Muscle layer of duodenum (tissue), 2 donors: ENCODE results near the gene ZBTB9.
"Not testable (repeated sequence)": the region's sequence is repeated elsewhere in the genome, so short reads cannot be mapped to it uniquely, and the experiment has no call there.

Experiments used
- H3K27ac ChIP-seq: one replicate; pipeline ENCODE4 v1.7.0; 2013; ENCODE audit warnings: mild to moderate bottlenecking, low read length
- H3K27me3 ChIP-seq: one replicate; pipeline ENCODE4 v1.7.0; 2013; ENCODE audit warnings: low read depth, mild to moderate bottlenecking, control low read depth, low read length
- H3K36me3 ChIP-seq, 2 donors: one replicate each; pipeline ENCODE4 v1.7.0; 2013; ENCODE audit warnings: low read length in 2 of 2, control low read depth in 1 of 2, mild to moderate bottlenecking in 1 of 2; ENCODE audit not compliant: insufficient read depth in 2 of 2, control insufficient read depth in 1 of 2
- H3K4me1 ChIP-seq, 2 donors: one replicate each; pipeline ENCODE4 v1.7.0; 2013; ENCODE audit warnings: low read length in 2 of 2, mild to moderate bottlenecking in 2 of 2, control low read depth in 1 of 2, moderate library complexity in 1 of 2; ENCODE audit not compliant: insufficient read depth in 2 of 2, control insufficient read depth in 1 of 2
- H3K4me3 ChIP-seq, 2 donors: one replicate each; pipeline ENCODE4 v1.7.0; 2013; ENCODE audit warnings: low read length in 2 of 2, low read depth in 1 of 2, mild to moderate bottlenecking in 1 of 2
- H3K9me3 ChIP-seq, 2 donors: one replicate each; pipeline ENCODE4 v1.7.0; 2013; ENCODE audit warnings: low read length in 2 of 2, control low read depth in 1 of 2, mild to moderate bottlenecking in 1 of 2; ENCODE audit not compliant: control insufficient read depth in 1 of 2
- donor health status: healthy.

The ZBTB9 gene

GRCh38 chr6:33484673-33485262, 30.4 kb downstream of the ZBTB9 start:
- H3K4me3 ChIP-seq, H3K27ac ChIP-seq, H3K27me3 ChIP-seq: not testable (repeated sequence)

DNA sequence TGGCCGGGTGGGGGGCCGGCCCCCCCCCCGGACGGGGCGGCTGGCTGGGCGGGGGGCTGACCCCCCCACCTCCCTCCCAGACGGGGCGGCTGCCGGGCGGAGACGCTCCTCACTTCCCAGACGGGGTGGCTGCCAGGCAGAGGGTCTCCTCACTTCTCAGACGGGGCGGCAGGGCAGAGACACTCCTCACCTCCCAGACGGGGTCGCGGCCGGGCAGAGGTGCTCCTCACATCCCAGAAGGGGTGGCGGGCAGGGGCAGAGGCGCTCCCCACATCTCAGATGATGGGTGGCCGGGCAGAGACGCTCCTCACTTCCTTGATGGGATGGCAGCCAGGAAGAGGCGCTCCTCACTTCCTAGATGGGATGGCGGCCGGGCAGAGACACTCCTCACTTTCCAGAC, 31.3 kb downstream of the ZBTB9 start:
- not testable (repeated sequence) for H3K4me1 ChIP-seq, H3K4me3 ChIP-seq

More at GRCh38 chr6:33484673-33485262, 30.4 kb downstream of the ZBTB9 start:
- not testable (repeated sequence) for H3K36me3 ChIP-seq, H3K9me3 ChIP-seq, H3K4me1 ChIP-seq

DNA sequence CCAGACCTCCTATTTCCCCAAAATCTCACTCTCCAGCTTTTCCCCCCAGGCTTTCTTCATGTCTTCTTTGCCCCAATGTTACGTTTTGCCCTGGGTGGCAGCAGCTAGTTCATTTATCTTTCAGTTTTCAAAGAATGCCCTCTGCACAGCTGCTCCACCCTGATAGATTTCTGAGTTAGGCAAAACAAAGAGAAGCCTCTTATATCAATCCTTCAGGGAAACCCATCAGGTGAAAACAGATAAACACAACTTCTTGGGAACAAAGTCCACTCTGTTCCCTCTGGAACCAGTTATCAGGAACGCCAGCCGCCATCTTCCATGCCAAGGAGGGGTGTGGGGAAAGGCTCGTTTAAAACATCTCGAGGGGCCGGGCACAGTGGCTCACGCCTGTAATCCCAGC, 34.0 kb downstream of the ZBTB9 start:
- H3K27ac ChIP-seq, result no peak overlapping the region
- H3K27me3 ChIP-seq, result no peaks in the 10 kb centered on the region
- H3K4me3 ChIP-seq, result peak overlapping the region in 1 of 2 donors; percentile 11
- H3K36me3 ChIP-seq, result no peaks in the 10 kb centered on the region
- no peaks in the 10 kb centered on the region for H3K9me3 ChIP-seq
- H3K4me1 ChIP-seq, result no peaks in the 10 kb centered on the region

More for the DNA sequence above, 31.3 kb downstream of the ZBTB9 start:
- not testable (repeated sequence) for H3K9me3 ChIP-seq, H3K27ac ChIP-seq, H3K36me3 ChIP-seq, H3K27me3 ChIP-seq

DNA sequence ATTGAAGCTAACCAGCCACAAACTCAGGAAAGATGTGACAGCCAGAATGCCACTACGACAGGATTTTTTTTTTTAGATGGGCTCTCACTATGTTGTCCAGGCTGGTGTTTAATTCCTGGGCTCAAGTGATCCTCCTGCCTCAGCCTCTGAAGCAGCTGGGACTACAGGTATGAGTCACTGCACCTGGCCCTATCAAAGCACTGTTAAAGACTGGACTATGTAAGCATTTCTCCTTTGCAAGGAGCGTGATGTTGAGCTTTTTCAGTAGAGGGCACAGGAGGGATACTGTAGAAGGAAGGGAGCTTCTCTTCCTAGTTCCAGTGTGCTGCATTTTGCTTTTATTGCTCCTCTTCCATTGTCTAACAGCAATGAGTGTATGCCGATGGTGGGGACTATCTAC, 35.8 kb downstream of the ZBTB9 start:
- Histone ChIP-seq H3K36me3 (no peaks in the 10 kb centered on the region), H3K4me1 (no peaks in the 10 kb centered on the region), H3K27me3 (no peaks in the 10 kb centered on the region), H3K4me3 (no peak overlapping the region), H3K27ac (no peak overlapping the region), H3K9me3 (no peaks in the 10 kb centered on the region)

- Histone ChIP-seq H3K27ac (no peak overlapping the region), H3K9me3 (no peaks in the 10 kb centered on the region), H3K4me3 (no peak overlapping the region), H3K4me1 (no peaks in the 10 kb centered on the region), H3K36me3 (no peaks in the 10 kb centered on the region), H3K27me3 (no peaks in the 10 kb centered on the region)
Measured at GRCh38 chr6:33490621-33491020, 36.2 kb downstream of the ZBTB9 start.

- Histone ChIP-seq H3K4me1 (no peaks in the 10 kb centered on the region), H3K27ac (no peak overlapping the region), H3K9me3 (no peaks in the 10 kb centered on the region), H3K36me3 (no peaks in the 10 kb centered on the region), H3K27me3 (no peaks in the 10 kb centered on the region), H3K4me3 (no peak overlapping the region)
Measured at GRCh38 chr6:33492093-33492492, 37.7 kb downstream of the ZBTB9 start.

- no peak overlapping the region for H3K27ac ChIP-seq
- no peak overlapping the region for H3K4me3 ChIP-seq
- H3K9me3 ChIP-seq, result no peaks in the 10 kb centered on the region
- no peaks in the 10 kb centered on the region for H3K36me3 ChIP-seq
- H3K27me3 ChIP-seq, result no peaks in the 10 kb centered on the region
- H3K4me1 ChIP-seq, result no peaks in the 10 kb centered on the region
Measured at GRCh38 chr6:33497157-33497556, 42.8 kb downstream of the ZBTB9 start.

- H3K27me3 ChIP-seq, result no peaks in the 10 kb centered on the region
Measured at GRCh38 chr6:33502486-33502885, 48.1 kb downstream of the ZBTB9 start.

DNA sequence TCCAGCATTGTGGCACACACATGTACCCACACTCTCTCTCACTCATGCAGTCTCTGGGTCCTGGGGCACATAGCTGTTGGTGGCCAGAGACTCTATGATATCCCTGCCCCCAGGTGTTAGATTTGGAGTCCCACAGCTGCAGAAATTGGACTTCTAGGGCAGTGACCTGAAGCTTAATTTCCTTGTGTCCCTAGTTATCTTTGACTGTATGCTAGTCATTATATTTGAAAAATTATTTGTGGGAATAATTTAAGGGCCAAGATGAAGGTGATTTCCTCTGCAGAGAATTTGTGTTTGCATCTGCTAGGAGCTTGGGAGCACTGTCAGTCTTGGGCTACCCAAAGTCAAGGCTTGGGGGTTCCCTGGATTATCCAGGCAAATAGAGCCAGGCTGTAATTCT, 50.1 kb downstream of the ZBTB9 start:
- Histone ChIP-seq H3K4me1 (no peaks in the 10 kb centered on the region), H3K27ac (no peak overlapping the region), H3K9me3 (no peaks in the 10 kb centered on the region), H3K4me3 (no peak overlapping the region), H3K27me3 (no peaks in the 10 kb centered on the region), H3K36me3 (no peaks in the 10 kb centered on the region)

More at GRCh38 chr6:33502486-33502885, 48.1 kb downstream of the ZBTB9 start:
- Histone ChIP-seq H3K27ac (no peak overlapping the region), H3K4me3 (no peak overlapping the region), H3K9me3 (no peaks in the 10 kb centered on the region), H3K4me1 (no peaks in the 10 kb centered on the region), H3K36me3 (no peaks in the 10 kb centered on the region)

DNA sequence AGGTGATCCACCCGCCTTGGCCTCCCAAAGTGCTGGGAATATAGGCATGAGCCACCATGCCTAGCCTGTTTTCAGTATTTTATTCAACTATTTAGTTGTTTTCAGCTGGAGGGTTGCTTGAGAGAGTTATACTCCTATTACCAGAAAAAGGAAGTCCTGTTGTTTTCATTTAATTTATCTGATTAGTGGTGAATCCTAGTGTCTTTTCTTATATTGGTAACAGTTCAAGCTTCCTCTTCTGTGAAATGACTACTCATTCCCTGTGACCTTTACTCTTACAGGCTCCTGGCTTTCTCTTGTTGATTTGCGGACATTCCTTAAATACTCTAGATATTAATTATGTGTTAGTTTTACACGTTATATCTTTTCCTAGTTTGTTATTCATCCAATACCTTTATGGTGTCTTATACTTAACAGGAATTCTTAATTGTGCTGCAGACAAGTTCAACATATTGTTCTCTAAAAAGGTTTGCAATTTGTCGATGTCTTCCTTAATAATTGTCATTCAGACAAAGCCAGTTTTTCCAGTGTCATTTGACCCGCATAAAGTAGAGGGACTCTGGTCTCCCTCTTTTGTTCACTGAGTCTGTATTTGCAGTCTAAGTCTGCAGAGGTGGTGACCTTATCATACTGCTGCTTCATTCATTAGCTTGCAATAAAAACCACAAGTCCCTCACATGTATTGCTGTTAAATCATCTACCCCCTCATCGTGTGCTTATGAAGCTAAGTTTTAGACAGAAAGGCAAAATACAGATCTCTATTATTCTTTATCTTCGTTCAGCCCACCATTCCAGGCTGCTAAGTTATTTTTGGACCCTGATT, 51.4 kb downstream of the ZBTB9 start:
- Histone ChIP-seq H3K4me3 (no peak overlapping the region), H3K36me3 (no peaks in the 10 kb centered on the region), H3K27me3 (no peaks in the 10 kb centered on the region), H3K9me3 (no peaks in the 10 kb centered on the region), H3K27ac (no peak overlapping the region), H3K4me1 (no peaks in the 10 kb centered on the region)
